GM18520 (cell line): ENCODE results near the gene AFAP1.
"Not testable (repeated sequence)": the region's sequence is repeated elsewhere in the genome, so short reads cannot be mapped to it uniquely, and the experiment has no call there.

ENCODE experiments used
- ATAC-seq: cut with Tn5 transposase; IDR thresholded peaks from one replicate; pipeline ENCODE4 v1.9.1; 2021; ENCODE audit not compliant: unreplicated experiment

AFAP1 gene

GRCh38 chr4:7918981-7919380, 20.7 kb downstream of the AFAP1 start:
- no peak for ATAC-seq

DNA sequence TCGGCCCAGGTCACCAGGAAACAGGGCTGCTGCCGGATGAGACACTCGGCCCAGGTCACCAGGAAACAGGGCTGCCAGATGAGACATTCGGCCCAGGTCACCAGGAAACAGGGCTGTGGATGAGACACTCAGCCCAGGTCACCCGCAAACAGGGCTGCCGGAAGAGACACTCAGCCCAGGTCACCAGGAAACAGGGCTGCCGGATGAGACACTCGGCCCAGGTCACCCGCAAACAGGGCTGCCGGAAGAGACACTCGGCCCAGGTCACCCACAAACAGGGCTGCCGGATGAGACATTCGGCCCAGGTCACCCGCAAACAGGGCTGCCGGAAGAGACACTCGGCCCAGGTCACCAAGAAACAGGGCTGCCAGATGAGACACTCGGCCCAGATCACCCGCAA, 21.5 kb downstream of the AFAP1 start:
- not testable (repeated sequence) for ATAC-seq

DNA sequence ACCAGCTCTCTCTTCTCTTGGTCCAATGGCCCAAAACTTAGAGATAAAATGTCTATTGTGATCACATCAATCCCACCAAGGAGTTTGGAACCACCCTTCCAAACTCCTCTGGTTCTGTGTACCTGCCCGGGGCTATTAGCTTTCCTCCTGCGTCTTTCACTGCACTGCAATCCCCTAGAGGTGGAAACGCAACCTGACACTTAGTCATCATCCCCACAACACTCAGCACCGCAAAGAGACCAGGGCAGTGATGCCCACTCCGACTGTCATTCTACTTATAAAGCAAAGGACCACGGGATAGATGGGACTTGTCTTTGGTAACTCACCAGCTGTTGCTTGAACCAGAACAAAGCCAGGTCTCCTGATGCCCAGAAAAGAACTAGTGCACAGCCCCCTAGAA, 22.0 kb downstream of the AFAP1 start:
- ATAC-seq, result no peak

DNA sequence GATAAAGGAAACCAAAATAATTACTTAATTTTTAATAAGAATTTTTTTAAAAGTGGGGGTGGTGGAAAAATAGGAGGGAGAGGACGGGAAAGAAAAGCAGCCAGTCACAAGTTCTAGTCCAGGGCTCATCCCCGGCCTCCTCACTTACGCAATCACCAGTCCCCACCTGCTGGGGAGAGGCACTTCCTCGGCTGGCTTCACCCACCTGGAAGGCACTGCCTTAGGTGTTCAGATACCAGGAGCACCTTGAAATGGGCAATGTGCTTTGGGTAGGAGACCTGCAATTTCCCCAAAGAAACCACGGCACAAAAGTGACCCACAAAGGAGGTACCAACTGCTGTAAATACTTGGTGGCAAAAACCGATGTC, 23.8 kb downstream of the AFAP1 start:
- ATAC-seq, result no peak

DNA sequence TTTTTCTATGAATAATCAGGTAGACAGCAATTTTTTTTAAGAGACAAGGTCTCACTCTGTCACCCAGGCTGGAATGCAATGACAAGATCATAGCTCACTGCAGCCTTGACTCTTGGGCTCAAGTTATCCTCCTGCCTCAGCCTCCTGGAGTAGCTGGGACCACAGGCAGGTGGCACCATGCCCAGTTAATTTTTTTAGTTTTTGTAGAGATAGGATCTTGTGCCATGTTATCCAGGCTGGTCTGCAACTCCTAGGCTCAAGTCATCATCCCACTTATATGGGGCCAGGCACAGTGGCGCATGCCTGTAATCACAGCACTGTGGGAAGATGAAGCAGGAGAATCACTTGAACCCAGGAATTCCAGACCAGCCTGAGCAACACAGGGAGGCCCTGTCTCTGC, 26.8 kb downstream of the AFAP1 start:
- no peak for ATAC-seq

DNA sequence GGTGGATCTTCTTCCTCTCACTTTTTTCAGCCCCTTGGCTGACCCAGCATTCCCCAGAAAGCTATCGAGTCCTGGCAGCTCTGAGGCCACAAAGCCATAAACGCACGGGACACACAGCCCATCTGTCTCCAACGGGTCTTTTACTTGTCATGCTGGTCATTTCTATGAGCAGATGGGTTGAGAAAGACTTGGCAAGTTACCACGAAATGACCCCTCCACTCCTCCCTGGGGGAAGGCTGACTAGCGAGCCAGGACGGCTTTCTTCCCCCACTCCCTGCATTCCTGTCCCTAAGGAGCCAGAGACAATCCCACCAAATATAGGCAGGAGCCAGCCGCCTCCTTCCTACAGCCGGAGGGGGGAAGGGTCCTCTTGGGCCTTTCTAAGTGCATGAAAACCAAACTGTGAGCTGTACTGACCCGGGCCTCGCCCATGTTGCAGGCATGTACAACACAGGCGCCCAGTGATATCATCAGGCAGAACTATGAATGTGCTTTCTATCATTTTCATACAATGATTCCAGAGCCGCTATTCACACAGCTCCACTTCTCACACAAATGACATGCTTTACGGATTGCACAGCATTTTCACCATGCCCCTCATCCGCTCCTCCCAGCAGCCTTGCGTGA, 28.6 kb downstream of the AFAP1 start:
- no peak for ATAC-seq

- no peak for ATAC-seq
Observed at GRCh38 chr4:7910263-7910896, 29.3 kb downstream of the AFAP1 start.

- ATAC-seq, result no peak
Observed at GRCh38 chr4:7909463-7910262, 30.0 kb downstream of the AFAP1 start.

- no peak for ATAC-seq
Observed at GRCh38 chr4:7908668-7909067, 31.0 kb downstream of the AFAP1 start.

DNA sequence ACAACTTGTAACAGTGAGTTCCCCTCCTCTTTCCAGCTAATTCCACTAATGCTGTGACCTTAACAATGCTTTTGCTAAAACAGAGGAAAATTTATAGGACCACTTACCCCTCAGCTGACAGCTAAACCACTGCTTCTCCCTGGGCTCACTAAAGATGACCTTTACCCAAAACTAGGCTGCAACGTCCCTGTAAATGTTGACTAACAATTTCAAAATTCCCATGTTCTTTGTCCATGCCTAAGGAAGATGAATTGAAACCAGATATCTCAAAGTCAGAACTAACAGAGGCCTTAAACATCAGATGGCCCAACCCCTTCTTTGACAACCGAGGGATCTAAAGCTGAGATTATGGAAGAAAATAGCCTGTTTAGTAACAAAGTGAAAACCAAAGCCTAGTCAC, 32.5 kb downstream of the AFAP1 start:
- ATAC-seq, result no peak

DNA sequence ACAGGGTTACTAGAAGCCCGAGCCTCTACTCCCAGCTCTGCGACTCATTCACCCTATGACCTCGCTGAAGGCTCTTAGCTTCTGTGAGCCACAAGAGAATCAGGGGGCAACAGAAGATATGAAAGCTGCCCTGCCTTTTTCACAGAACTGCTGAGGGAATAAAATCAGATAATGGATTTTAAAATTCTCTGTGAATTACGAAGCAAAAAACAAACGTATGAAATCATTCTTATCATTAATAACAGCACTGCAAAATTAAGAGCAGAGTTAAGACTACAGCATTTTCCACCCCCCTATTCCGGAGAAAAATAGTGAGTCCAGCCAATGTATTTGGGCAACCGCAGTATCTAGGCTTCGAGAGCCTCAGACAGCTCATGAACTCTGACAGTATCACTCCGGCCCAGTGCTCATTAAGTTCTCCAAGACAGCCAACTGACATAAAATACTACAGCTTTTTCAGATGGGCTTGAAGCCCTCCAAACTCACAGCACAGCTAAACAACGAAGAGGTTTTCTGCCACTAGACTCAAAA, 33.4 kb downstream of the AFAP1 start:
- ATAC-seq, result no peak

DNA sequence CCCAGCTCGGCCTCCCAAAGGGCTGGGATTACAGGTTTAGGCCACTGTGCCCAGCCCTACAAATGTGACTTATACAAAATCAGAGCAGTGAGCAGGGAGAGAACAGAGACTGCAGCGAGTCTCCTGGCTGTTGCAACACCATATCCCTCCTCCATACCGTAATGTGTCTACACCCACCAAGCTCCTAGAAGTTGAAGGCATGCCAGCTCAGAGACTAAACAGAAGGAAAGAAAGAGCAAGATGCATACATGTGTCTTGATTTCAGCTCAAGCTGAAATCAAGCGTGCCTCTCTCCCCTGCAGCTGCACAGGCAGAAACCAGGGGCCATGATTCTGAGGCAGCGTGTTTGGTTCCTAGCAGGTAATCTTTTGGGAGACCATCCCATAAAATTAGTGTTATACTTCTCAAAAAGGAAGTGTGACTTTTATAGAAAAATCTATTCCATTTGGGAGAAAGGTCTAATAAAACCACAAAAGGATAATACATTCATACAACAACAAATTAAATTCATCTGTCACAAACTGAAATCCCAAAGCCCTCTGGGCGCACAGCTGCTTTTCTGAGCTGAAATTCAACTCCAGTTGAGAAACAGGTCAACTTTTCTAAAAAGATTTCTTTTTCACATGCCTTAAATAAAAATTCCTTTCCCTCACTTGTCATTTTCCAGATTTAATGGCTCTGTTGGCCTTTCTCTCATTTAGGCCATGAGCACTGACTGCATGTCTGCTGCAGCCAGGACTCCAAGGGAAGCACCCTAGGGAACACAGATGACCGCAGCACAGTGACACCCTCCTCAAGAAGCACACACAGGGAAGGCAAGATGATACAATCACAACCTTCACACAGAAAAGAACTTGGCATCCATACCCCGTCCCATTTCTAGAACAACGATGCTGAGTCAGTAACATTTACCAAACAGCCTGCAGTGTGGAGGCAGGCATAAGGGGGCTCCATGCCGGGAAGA, 34.4 kb downstream of the AFAP1 start:
- ATAC-seq, result no peak

- ATAC-seq, result no peak
Observed at GRCh38 chr4:7903791-7904516, 35.7 kb downstream of the AFAP1 start.

- ATAC-seq, result no peak
Observed at GRCh38 chr4:7902826-7903225, 36.8 kb downstream of the AFAP1 start.

DNA sequence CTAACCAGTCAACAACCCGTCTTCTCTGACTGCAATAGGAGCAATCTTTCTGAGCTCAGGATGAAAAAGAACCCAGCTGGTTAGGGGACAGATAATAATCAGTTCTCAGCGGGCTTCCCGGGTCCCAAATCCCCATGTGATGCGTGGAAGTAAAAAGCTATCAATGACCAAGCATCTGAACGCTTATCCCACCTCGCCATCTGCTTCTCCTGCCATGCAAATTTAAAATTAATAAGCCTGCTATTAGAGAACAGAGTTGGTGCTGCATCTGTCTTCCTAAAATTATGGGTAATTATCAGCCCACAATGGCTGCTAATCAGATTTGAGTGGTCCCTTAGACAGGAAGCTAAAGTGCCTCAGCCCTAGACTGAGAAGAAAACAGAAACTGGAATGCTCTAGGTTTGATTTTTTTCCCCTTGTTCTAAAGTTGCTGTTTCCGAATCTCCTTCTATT, 37.5 kb downstream of the AFAP1 start:
- no peak for ATAC-seq

GRCh38 chr4:7901311-7901885, 38.3 kb downstream of the AFAP1 start:
- no peak for ATAC-seq

DNA sequence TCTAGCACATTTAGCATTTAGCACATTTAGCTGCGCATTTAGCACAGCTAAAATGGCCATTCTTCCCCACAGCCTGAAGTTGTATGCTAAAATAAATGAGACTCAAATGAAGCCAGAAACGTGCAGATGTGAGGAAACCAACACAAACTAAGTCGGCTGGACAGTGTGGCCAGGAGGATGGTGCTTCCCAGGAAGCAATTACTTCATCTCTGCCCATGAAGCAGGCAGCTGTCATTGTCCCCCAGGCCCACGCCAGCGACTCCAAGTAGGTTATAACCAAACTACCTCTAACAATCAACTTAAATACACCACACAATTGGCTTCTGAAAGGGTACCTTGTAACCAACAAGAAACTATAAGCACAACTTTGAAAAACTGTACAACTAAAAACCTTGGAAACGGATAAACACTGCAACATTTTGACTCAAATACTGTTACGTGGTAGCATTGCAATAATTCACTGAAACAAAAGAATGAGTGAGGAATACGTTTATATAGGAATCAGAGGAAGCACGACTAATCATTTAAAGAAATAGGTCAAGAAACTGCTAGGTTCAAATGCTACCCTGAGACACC, 39.2 kb downstream of the AFAP1 start:
- ATAC-seq, result no peak

GRCh38 chr4:7899184-7899869, 40.3 kb downstream of the AFAP1 start:
- ATAC-seq, result no peak

DNA sequence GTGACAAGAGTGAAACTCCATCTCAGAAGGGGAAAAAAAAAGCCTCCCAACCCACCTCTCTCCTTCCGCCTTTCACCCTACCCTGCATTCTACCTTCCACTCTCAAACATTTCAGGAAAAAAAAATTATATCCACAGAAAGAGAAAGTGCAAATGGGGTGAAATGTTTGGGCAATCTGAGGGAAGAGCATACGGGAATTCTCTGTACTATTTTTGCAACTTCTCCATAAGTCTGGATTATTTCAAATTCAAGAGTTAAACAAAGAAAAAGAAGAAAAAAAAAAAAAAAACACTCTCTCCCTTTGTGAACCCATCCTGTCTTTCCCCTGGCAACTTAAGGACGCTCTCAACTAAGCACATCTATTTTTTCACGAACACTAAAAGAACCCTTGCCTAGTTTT, 41.3 kb downstream of the AFAP1 start:
- no peak for ATAC-seq
